Loucy (cell line): ENCODE results near the gene TM9SF3.

Experiments used
- H2AFZ ChIP-seq: fragments of 200-600 bp; sonication (generic); 2 replicates; pipeline ENCODE4 v1.6.0; 2016; ENCODE audit warnings: antibody characterized with exemption, mild to moderate bottlenecking, low read length, moderate library complexity
- H3F3A ChIP-seq: fragments of 200-600 bp; 2 replicates; pipeline ENCODE4 v1.6.0; 2016; ENCODE audit warnings: antibody characterized with exemption, low read depth, mild to moderate bottlenecking
- H3K27me3 ChIP-seq: fragments of 200-600 bp; sonication (generic); 2 replicates; pipeline ENCODE4 v1.6.1; 2014; ENCODE audit warnings: low read length, mild to moderate bottlenecking; ENCODE audit not compliant: insufficient read depth, poor library complexity, severe bottlenecking
- H3K36me3 ChIP-seq: fragments of 200-600 bp; sonication (generic); 2 replicates; pipeline ENCODE4 v1.6.1; 2016; ENCODE audit warnings: low read length; ENCODE audit not compliant: insufficient read depth
- H3K4me1 ChIP-seq: fragments of 200-600 bp; sonication (generic); 2 replicates; pipeline ENCODE4 v1.5.1; 2014; ENCODE audit warnings: low read length, mild to moderate bottlenecking; ENCODE audit not compliant: insufficient read depth, poor library complexity, severe bottlenecking
- H3K4me2 ChIP-seq: fragments of 200-600 bp; sonication (generic); 2 replicates; pipeline ENCODE4 v1.6.0; 2014; ENCODE audit warnings: antibody characterized with exemption, low read length, low read depth, mild to moderate bottlenecking; ENCODE audit not compliant: poor library complexity, severe bottlenecking
- H3K4me3 ChIP-seq: fragments of 200-600 bp; sonication (generic); 2 replicates; pipeline ENCODE4 v1.5.1; 2014; ENCODE audit warnings: low read length, mild to moderate bottlenecking, mixed read lengths; ENCODE audit not compliant: poor library complexity, severe bottlenecking
- H3K79me2 ChIP-seq: fragments of 200-600 bp; sonication (generic); 2 replicates; pipeline ENCODE4 v1.6.1; 2014; ENCODE audit warnings: low read length; ENCODE audit not compliant: insufficient read depth
- H3K9ac ChIP-seq: fragments of 200-600 bp; sonication (generic); 2 replicates; pipeline ENCODE4 v1.6.0; 2014; ENCODE audit warnings: mild to moderate bottlenecking, low read depth, low read length, moderate library complexity; ENCODE audit not compliant: poor library complexity, severe bottlenecking
- H3K9me2 ChIP-seq: fragments of 200-600 bp; sonication (generic); replicated peaks from 2 replicates; pipeline ENCODE4 v1.6.1; 2016; ENCODE audit warnings: low read depth, low read length, mixed read lengths
- H3K9me3 ChIP-seq: fragments of 200-600 bp; sonication (generic); 2 replicates; pipeline ENCODE4 v1.6.1; 2014; ENCODE audit warnings: mild to moderate bottlenecking, antibody characterized with exemption, low read length, low read depth; ENCODE audit not compliant: insufficient read depth
- H4K20me1 ChIP-seq: fragments of 200-600 bp; sonication (generic); 2 replicates; pipeline ENCODE4 v1.6.0; 2014; ENCODE audit warnings: antibody characterized with exemption, low read length, mild to moderate bottlenecking; ENCODE audit not compliant: insufficient read depth, poor library complexity, severe bottlenecking
- EZH2phosphoT487 ChIP-seq: fragments of 200-600 bp; IDR thresholded peaks from 2 replicates; pipeline ENCODE4 v1.6.1; 2018; ENCODE audit warnings: antibody characterized with exemption, mild to moderate bottlenecking, moderate library complexity, borderline replicate concordance
- TF ChIP-seq, protein P1 (sequence below): fragments of 200-600 bp; sonication (generic); conservative IDR thresholded peaks from 2 replicates; pipeline ENCODE4 v1.5.1; 2014; ENCODE audit warnings: mild to moderate bottlenecking, antibody characterized with exemption, low read length

Gene TM9SF3

DNA sequence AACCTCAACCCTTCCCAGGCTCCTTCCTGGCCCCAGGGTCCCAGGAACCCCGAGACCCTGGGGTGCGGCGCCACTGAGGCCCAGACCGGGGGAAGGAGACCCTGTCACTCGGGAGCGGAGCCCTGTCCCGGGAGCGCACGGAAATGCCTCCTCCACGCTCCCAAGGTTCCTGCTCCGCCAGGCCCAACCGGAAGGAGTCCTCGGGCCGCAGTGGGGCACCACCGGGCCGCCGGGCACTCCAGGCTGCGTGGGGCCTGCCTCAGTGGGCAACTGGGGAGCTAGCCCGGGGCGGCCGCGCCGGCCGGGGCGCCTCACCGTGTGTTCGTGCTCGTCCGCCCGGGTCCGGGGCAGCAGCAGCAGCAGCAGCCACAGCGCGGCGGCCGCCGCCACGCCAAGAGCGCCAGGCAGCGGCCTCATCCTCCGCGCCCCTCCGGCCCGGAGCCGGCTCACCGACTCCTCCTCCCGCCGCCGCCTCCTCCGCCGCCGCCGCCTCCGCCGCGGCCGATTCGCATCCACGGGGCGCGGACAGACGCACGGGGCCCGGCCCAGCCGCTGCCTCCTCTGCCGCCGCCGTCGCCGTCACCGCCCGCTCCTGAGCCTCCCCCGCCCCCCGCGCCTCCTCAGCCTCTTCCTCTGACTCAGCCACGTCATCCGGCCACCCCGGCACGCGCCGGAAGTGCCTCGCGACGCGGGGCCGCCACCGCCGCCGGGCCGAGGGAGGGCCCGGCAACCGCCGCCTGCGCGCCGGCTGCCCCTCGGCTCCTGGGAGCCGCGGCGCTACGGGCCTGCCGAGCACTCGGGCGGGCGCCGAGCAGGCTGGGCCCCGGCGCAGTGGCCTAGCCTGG is at the start of gene TM9SF3:
TM9SF3 (minus strand) TSS at position 594 of the 845 bp plus-strand sequence; CDS start at position 417, 177 bp downstream.
- peak within 1 kb of the TSS; percentile 94 for H3K4me2 ChIP-seq
- peaks cover 48% of the 10 kb centered on the region for H3K4me1 ChIP-seq

GRCh38 chr10:96636551-96636950 is 49.7 kb upstream of the TM9SF3 start:
- no peaks in the 10 kb centered on the region for H3K9me2 ChIP-seq
- H3K36me3 ChIP-seq, result 0 out of 2 replicates have a peak, but pooled peaks cover 8% of the 10 kb centered on the region
- H3K9me3 ChIP-seq, result no peaks in the 10 kb centered on the region
- no peak overlapping the region for H3K4me3 ChIP-seq
- H3K9ac ChIP-seq, result no peak overlapping the region
- H3K4me1 ChIP-seq, result no peaks in the 10 kb centered on the region
- H3F3A ChIP-seq, result no peaks in the 10 kb centered on the region
- no peaks in the 10 kb centered on the region for H3K79me2 ChIP-seq
- no peak for TF ChIP-seq EZH2phosphoT487
- TF ChIP-seq, protein P1, sequence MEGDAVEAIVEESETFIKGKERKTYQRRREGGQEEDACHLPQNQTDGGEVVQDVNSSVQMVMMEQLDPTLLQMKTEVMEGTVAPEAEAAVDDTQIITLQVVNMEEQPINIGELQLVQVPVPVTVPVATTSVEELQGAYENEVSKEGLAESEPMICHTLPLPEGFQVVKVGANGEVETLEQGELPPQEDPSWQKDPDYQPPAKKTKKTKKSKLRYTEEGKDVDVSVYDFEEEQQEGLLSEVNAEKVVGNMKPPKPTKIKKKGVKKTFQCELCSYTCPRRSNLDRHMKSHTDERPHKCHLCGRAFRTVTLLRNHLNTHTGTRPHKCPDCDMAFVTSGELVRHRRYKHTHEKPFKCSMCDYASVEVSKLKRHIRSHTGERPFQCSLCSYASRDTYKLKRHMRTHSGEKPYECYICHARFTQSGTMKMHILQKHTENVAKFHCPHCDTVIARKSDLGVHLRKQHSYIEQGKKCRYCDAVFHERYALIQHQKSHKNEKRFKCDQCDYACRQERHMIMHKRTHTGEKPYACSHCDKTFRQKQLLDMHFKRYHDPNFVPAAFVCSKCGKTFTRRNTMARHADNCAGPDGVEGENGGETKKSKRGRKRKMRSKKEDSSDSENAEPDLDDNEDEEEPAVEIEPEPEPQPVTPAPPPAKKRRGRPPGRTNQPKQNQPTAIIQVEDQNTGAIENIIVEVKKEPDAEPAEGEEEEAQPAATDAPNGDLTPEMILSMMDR, result no peak
- no peaks in the 10 kb centered on the region for H4K20me1 ChIP-seq
- H2AFZ ChIP-seq, result no peak overlapping the region
- H3K27me3 ChIP-seq, result no peaks in the 10 kb centered on the region
- H3K4me2 ChIP-seq, result no peak overlapping the region

More for the DNA sequence above, at the start of gene TM9SF3:
- H3K4me3 ChIP-seq, result peak within 1 kb of the TSS; percentile 79
- H3K27me3 ChIP-seq, result no peaks in the 10 kb centered on the region
- H4K20me1 ChIP-seq, result peaks cover 49% of the 10 kb centered on the region
- peak within 1 kb of the TSS; percentile 91 for H3K9ac ChIP-seq
- H3K36me3 ChIP-seq, result no peaks in the 10 kb centered on the region
- peaks cover 51% of the 10 kb centered on the region for H3K79me2 ChIP-seq
- H3F3A ChIP-seq, result no peaks in the 10 kb centered on the region
- H2AFZ ChIP-seq, result peak within 1 kb of the TSS; percentile 76
- H3K9me3 ChIP-seq, result no peaks in the 10 kb centered on the region
- TF ChIP-seq, protein P1, result no peak
- no peak for TF ChIP-seq EZH2phosphoT487
- H3K9me2 ChIP-seq, result no peaks in the 10 kb centered on the region

GRCh38 chr10:96632974-96633710 is 46.3 kb upstream of the TM9SF3 start:
- TF ChIP-seq, protein P1, result no peak
- TF ChIP-seq EZH2phosphoT487, result no peak
- no peaks in the 10 kb centered on the region for H3F3A ChIP-seq
- H2AFZ ChIP-seq, result no peak overlapping the region
- H3K4me3 ChIP-seq, result no peak overlapping the region
- peaks cover 7% of the 10 kb centered on the region; the same call in 1 of the 2 replicates for H3K36me3 ChIP-seq
- H4K20me1 ChIP-seq, result no peaks in the 10 kb centered on the region
- no peak overlapping the region for H3K4me2 ChIP-seq
- no peaks in the 10 kb centered on the region for H3K9me2 ChIP-seq
- H3K4me1 ChIP-seq, result no peaks in the 10 kb centered on the region
- no peaks in the 10 kb centered on the region for H3K27me3 ChIP-seq
- no peaks in the 10 kb centered on the region for H3K79me2 ChIP-seq
- no peak overlapping the region for H3K9ac ChIP-seq
- H3K9me3 ChIP-seq, result no peaks in the 10 kb centered on the region
